Stimulated activated memory B cell treated with anti-CD40 and anti-IgM and Interleukin-4, amounts not matched to agents 10 μg/mL and 1 μg/mL and 100 μg/mL, for 72 hours (primary cell): Measurements from ENCODE around the gene CHRNA7.
"Not testable (repeated sequence)": the region's sequence is repeated elsewhere in the genome, so short reads cannot be mapped to it uniquely, and the experiment has no call there.

Source experiments
- ATAC-seq: fragments of 150-1000 bp; cut with Tn5 transposase; 2 replicates; pipeline ENCODE4 v1.10.0; 2021
- H3K27ac Mint-ChIP-seq: one replicate; pipeline ENCODE4 v1.8.0; 2022; ENCODE audit warnings: mild to moderate bottlenecking, mixed read lengths
- H3K27me3 Mint-ChIP-seq: one replicate; pipeline ENCODE4 v1.8.0; 2022; ENCODE audit warnings: mixed read lengths
- H3K36me3 Mint-ChIP-seq: one replicate; pipeline ENCODE4 v1.8.0; 2022; ENCODE audit warnings: mixed read lengths
- H3K4me1 Mint-ChIP-seq: one replicate; pipeline ENCODE4 v1.8.0; 2022; ENCODE audit warnings: mixed read lengths
- H3K4me3 Mint-ChIP-seq: one replicate; pipeline ENCODE4 v1.8.0; 2022; ENCODE audit warnings: mild to moderate bottlenecking, moderate library complexity, mixed read lengths
- H3K9me3 Mint-ChIP-seq: one replicate; pipeline ENCODE4 v1.8.0; 2022; ENCODE audit warnings: mixed read lengths

Gene CHRNA7

GRCh38 chr15:32165775-32166174 lies 135.5 kb downstream of the CHRNA7 start:
- peak; percentile 22 for ATAC-seq
- not testable (repeated sequence) for H3K9me3 Mint-ChIP-seq, H3K27ac Mint-ChIP-seq, H3K4me1 Mint-ChIP-seq, H3K36me3 Mint-ChIP-seq, H3K4me3 Mint-ChIP-seq, H3K27me3 Mint-ChIP-seq

GRCh38 chr15:32166270-32166669 lies 136.0 kb downstream of the CHRNA7 start:
- not testable (repeated sequence) for ATAC-seq, H3K36me3 Mint-ChIP-seq, H3K27me3 Mint-ChIP-seq, H3K4me1 Mint-ChIP-seq, H3K27ac Mint-ChIP-seq, H3K9me3 Mint-ChIP-seq, H3K4me3 Mint-ChIP-seq

GRCh38 chr15:32167913-32168312 lies 137.6 kb downstream of the CHRNA7 start:
- not testable (repeated sequence) for H3K36me3 Mint-ChIP-seq, H3K27me3 Mint-ChIP-seq, H3K4me1 Mint-ChIP-seq, H3K27ac Mint-ChIP-seq, H3K9me3 Mint-ChIP-seq, H3K4me3 Mint-ChIP-seq
- peak; percentile 55 for ATAC-seq

GRCh38 chr15:32180579-32180978 lies 150.3 kb downstream of the CHRNA7 start:
- not testable (repeated sequence) for H3K4me3 Mint-ChIP-seq, H3K9me3 Mint-ChIP-seq, H3K36me3 Mint-ChIP-seq, H3K27me3 Mint-ChIP-seq, ATAC-seq, H3K4me1 Mint-ChIP-seq, H3K27ac Mint-ChIP-seq

- H3K4me3 Mint-ChIP-seq, H3K27ac Mint-ChIP-seq, H3K9me3 Mint-ChIP-seq, H3K27me3 Mint-ChIP-seq, ATAC-seq, H3K36me3 Mint-ChIP-seq, H3K4me1 Mint-ChIP-seq: not testable (repeated sequence)
Observed at GRCh38 chr15:32193780-32194179, 163.5 kb downstream of the CHRNA7 start.

- peak; percentile 81 for ATAC-seq
- not testable (repeated sequence) for H3K36me3 Mint-ChIP-seq, H3K27ac Mint-ChIP-seq, H3K4me3 Mint-ChIP-seq, H3K27me3 Mint-ChIP-seq, H3K9me3 Mint-ChIP-seq, H3K4me1 Mint-ChIP-seq
Observed at GRCh38 chr15:32196206-32196605, 165.9 kb downstream of the CHRNA7 start.

GRCh38 chr15:32198938-32199337 lies 168.6 kb downstream of the CHRNA7 start:
- H3K27ac Mint-ChIP-seq, ATAC-seq, H3K36me3 Mint-ChIP-seq, H3K9me3 Mint-ChIP-seq, H3K27me3 Mint-ChIP-seq, H3K4me1 Mint-ChIP-seq, H3K4me3 Mint-ChIP-seq: not testable (repeated sequence)

GRCh38 chr15:32209081-32209480 lies 178.8 kb downstream of the CHRNA7 start:
- not testable (repeated sequence) for H3K36me3 Mint-ChIP-seq, H3K27me3 Mint-ChIP-seq, H3K9me3 Mint-ChIP-seq, H3K4me1 Mint-ChIP-seq, ATAC-seq, H3K4me3 Mint-ChIP-seq, H3K27ac Mint-ChIP-seq

GRCh38 chr15:32218666-32219065 lies 188.4 kb downstream of the CHRNA7 start:
- Mint-ChIP-seq H3K36me3 (no peaks in the 10 kb centered on the region), H3K9me3 (peaks cover 18% of the 10 kb centered on the region), H3K27ac (no peak overlapping the region), H3K4me1 (no peaks in the 10 kb centered on the region), H3K27me3 (no peaks in the 10 kb centered on the region), H3K4me3 (no peak overlapping the region)
- ATAC-seq: no peak
